ENCODE results near the gene NOL11. TPM values are rescaled to one million over a fixed set of nuclear protein-coding genes. Genes with fewer than 3 reads are reported as not detected.

Gene NOL11
- polyA plus RNA-seq, 1 of the 3 experiments (the other 2 are of a cell fraction) = 27.0 TPM

GRCh38 chr17:67676305-67676704, 41.4 kb upstream of the NOL11 start:
- Histone ChIP-seq H3K4me1 (ENCODE audit: control insufficient read depth in 1 of 2, insufficient read depth in 2 of 2, low read depth in 1 of 2, low read length in 1 of 2) (peaks cover 3% of the 10 kb centered on the region in 2 experiments; a peak in 1 of 4 replicates), H4K20me1 (ENCODE audit: insufficient read depth) (no peaks in the 10 kb centered on the region), H3K27me3 (ENCODE audit: insufficient read depth) (no peaks in the 10 kb centered on the region), H3K79me2 (ENCODE audit: insufficient read depth) (no peaks in the 10 kb centered on the region), H3K9me2 (no peaks in the 10 kb centered on the region), H3K4me3 (ENCODE audit: low read depth in 2 of 2, low read length in 1 of 2) (no peak overlapping the region), H2AFZ (ENCODE audit: low read depth) (no peak overlapping the region), H3K9ac (no peak overlapping the region), H3F3A (replicated peaks; ENCODE audit: insufficient read depth) (no peaks in the 10 kb centered on the region), H3K9me3 (no peaks in the 10 kb centered on the region), H3K27ac (ENCODE audit: low read depth in 2 of 2, low read length in 1 of 2) (no peak overlapping the region), H3K4me2 (no peak overlapping the region), H3K36me3 (replicated peaks in 1 of 2; ENCODE audit: control insufficient read depth in 1 of 2, insufficient read depth in 2 of 2, low read length in 1 of 2) (peaks cover 4 to 10% of the 10 kb centered on the region in 2 experiments)
- ChIA-PET CTCF (interaction anchor here (0.6 to 16.1 kb wide), 6 partner anchors 10 to 300 kb away, joined by 3 to 241 read pairs (median 4); partner anchors contain the start of gene PITPNC1), POLR2A (no interaction called here)
- no peak for DNase-seq
- no peak for TF ChIP-seq ZBTB33 (IDR thresholded peaks at IDR 0.05; ENCODE audit: borderline replicate concordance, low read depth)
- TF ChIP-seq JUND (IDR thresholded peaks at IDR 0.05) = no peak
- TF ChIP-seq IRF3 (IDR thresholded peaks at IDR 0.05; ENCODE audit: low read depth, low read length) = no peak
- WGBS (ENCODE audit: low lambda C conversion rate) = 82% methylated on average over 4 of the region's 4 CpGs

- TF ChIP-seq EP300 (IDR thresholded peaks at IDR 0.05; ENCODE audit: borderline replicate concordance in 1 of 2, low read depth in 1 of 2, low read length in 1 of 2) (no peak), FOSL2 (IDR thresholded peaks at IDR 0.05; ENCODE audit: borderline replicate concordance, low read depth) (no peak), USF1 (IDR thresholded peaks at IDR 0.05; ENCODE audit: borderline replicate concordance, low read depth) (no peak), YY1 (IDR thresholded peaks at IDR 0.05; ENCODE audit: low read depth) (no peak), CHD2 (IDR thresholded peaks at IDR 0.05; ENCODE audit: low read length, partially characterized antibody) (no peak), RCOR1 (IDR thresholded peaks at IDR 0.05; ENCODE audit: low read length) (no peak), TEAD4 (IDR thresholded peaks at IDR 0.05; ENCODE audit: borderline replicate concordance, insufficient read depth) (no peak), SMC3 (IDR thresholded peaks at IDR 0.05; ENCODE audit: low read depth, low read length) (no peak), EZH2phosphoT487 (IDR thresholded peaks at IDR 0.05; ENCODE audit: borderline replicate concordance, low read depth) (no peak), RAD21 (IDR thresholded peaks at IDR 0.05; ENCODE audit: low read length) (no peak), FOXM1 (IDR thresholded peaks at IDR 0.05; ENCODE audit: low read depth) (no peak), ELF1 (IDR thresholded peaks at IDR 0.05) (no peak), REST (IDR thresholded peaks at IDR 0.05; ENCODE audit: low read depth, low read length) (no peak), SIN3A (IDR thresholded peaks at IDR 0.05; ENCODE audit: borderline replicate concordance, low read depth, low read length) (no peak), FOXJ3 (CRISPR knock-in tag; IDR thresholded peaks at IDR 0.05) (no peak), RXRA (IDR thresholded peaks at IDR 0.05; ENCODE audit: borderline replicate concordance, low read depth) (no peak), JUND (IDR thresholded peaks at IDR 0.05) (no peak), MXI1 (IDR thresholded peaks at IDR 0.05; ENCODE audit: low read depth, low read length) (no peak)
- H4K20me1 ChIP-seq (ENCODE audit: insufficient read depth) = no peaks in the 10 kb centered on the region
- no peaks in the 10 kb centered on the region for H3K79me2 ChIP-seq (ENCODE audit: insufficient read depth)
- no peak overlapping the region for H3K4me3 ChIP-seq (ENCODE audit: low read depth in 2 of 2, low read length in 1 of 2)
- no peak overlapping the region for H3K4me2 ChIP-seq
- H3K4me1 ChIP-seq (ENCODE audit: control insufficient read depth in 1 of 2, insufficient read depth in 2 of 2, low read depth in 1 of 2, low read length in 1 of 2) = no peaks in the 10 kb centered on the region; a peak in 1 of 4 replicates
- H3K36me3 ChIP-seq (replicated peaks in 1 of 2; ENCODE audit: control insufficient read depth in 1 of 2, insufficient read depth in 2 of 2, low read length in 1 of 2) = peaks cover 4 to 10% of the 10 kb centered on the region in 2 experiments
- WGBS (ENCODE audit: low lambda C conversion rate) = 87% methylated on average over 2 of the region's 2 CpGs
- H3K9me3 ChIP-seq = no peaks in the 10 kb centered on the region
- H2AFZ ChIP-seq (ENCODE audit: low read depth) = no peak overlapping the region
- ChIA-PET POLR2A (no interaction called here), CTCF (interaction anchor here (0.9 to 16.1 kb wide), 3 partner anchors 12 to 302 kb away, joined by 3 to 241 read pairs (median 6); partner anchors contain the start of gene PITPNC1)
- DNase-seq = no peak
- no peak overlapping the region for H3K9ac ChIP-seq
- no peak overlapping the region for H3K27ac ChIP-seq (ENCODE audit: low read depth in 2 of 2, low read length in 1 of 2)
- H3K27me3 ChIP-seq (ENCODE audit: insufficient read depth) = no peaks in the 10 kb centered on the region
- no peaks in the 10 kb centered on the region for H3F3A ChIP-seq (replicated peaks; ENCODE audit: insufficient read depth)
- no peaks in the 10 kb centered on the region for H3K9me2 ChIP-seq
Measured at GRCh38 chr17:67678414-67678813, 39.3 kb upstream of the NOL11 start.

All from SK-N-SH (cell line).